HEK293 (cell line): ENCODE data around the gene AKAP17A.

ENCODE experiments used
- CTCF ChIA-PET: fragments of 350-600 bp; formaldehyde crosslinking; extraction: SDS; loops from one replicate; lab custom pipeline; 2021; ENCODE audit warnings: antibody characterized with exemption; lab: Yijun Ruan, JAX
- POLR2A ChIA-PET: fragments of 300-600 bp; formaldehyde crosslinking; extraction: SDS; loops from one replicate; lab custom pipeline; 2020; ENCODE audit warnings: antibody characterized with exemption, inconsistent platforms; lab: Yijun Ruan, JAX
- H3K27ac ChIP-seq: fragments of 200-500 bp; sonication (Bioruptor generic); 2 replicates; pipeline ENCODE4 v1.5.1; 2014; ENCODE audit warnings: low read depth, low read length, control low read depth, inconsistent platforms; ENCODE audit errors: extremely low read depth
- H3K36me3 ChIP-seq, 2 experiments: fragments of 200-500 bp in 1 of 2; sonication (Bioruptor generic) in 1 of 2; 1 replicate in 1 of 2; 2 replicates in 1 of 2; pipeline ENCODE4 v1.5.1; 2014 to 2017; ENCODE audit warnings: inconsistent platforms in 2 of 2, low read length in 2 of 2; ENCODE audit not compliant: control insufficient read depth in 2 of 2, insufficient read depth in 1 of 2
- H3K4me1 ChIP-seq: fragments of 200-500 bp; sonication (Bioruptor generic); 2 replicates; pipeline ENCODE4 v1.5.1; 2014; ENCODE audit warnings: mild to moderate bottlenecking, low read length, inconsistent platforms; ENCODE audit not compliant: control insufficient read depth, insufficient read depth
- H3K4me3 ChIP-seq: 2 replicates; pipeline ENCODE4 v1.5.1; 2011; ENCODE audit warnings: low read depth, mild to moderate bottlenecking, control low read depth, low read length, moderate library complexity
- H3K9me3 ChIP-seq: fragments of 200-500 bp; sonication (Bioruptor generic); 2 replicates; pipeline ENCODE4 v1.5.1; 2014; ENCODE audit warnings: low read depth, low read length, inconsistent platforms; ENCODE audit not compliant: control insufficient read depth, insufficient read depth
- HOXD13 ChIP-seq: sonication (generic); formaldehyde crosslinking; IDR thresholded peaks from 2 replicates; pipeline ENCODE4 v1.8.0; 2022; ENCODE audit warnings: missing genetic modification reagents, borderline replicate concordance
- KLF1 ChIP-seq: fragments of 450-650 bp; formaldehyde crosslinking; IDR thresholded peaks from 2 replicates; pipeline ENCODE4 v1.5.1; 2016; ENCODE audit warnings: missing biosample characterization, missing genetic modification characterization
- KLF8 ChIP-seq: fragments of 450-650 bp; formaldehyde crosslinking; IDR thresholded peaks from 2 replicates; pipeline ENCODE4 v1.5.1; 2016; ENCODE audit warnings: missing biosample characterization, missing genetic modification characterization
- SCRT2 ChIP-seq: fragments of 450-650 bp; formaldehyde crosslinking; IDR thresholded peaks from 2 replicates; pipeline ENCODE4 v1.5.1; 2016; ENCODE audit warnings: missing biosample characterization, missing genetic modification characterization
- SP2 ChIP-seq: fragments of 450-650 bp; formaldehyde crosslinking; IDR thresholded peaks from 2 replicates; pipeline ENCODE4 v1.5.1; 2016; ENCODE audit warnings: missing biosample characterization, missing genetic modification characterization
- SP3 ChIP-seq: fragments of 450-650 bp; formaldehyde crosslinking; IDR thresholded peaks from 2 replicates; pipeline ENCODE4 v1.5.1; 2016; ENCODE audit warnings: missing biosample characterization, missing genetic modification characterization
- ZBTB48 ChIP-seq: fragments of 450-650 bp; formaldehyde crosslinking; IDR thresholded peaks from 2 replicates; pipeline ENCODE4 v1.5.1; 2016; ENCODE audit warnings: missing biosample characterization, missing genetic modification characterization
- ZNF121 ChIP-seq: fragments of 450-650 bp; formaldehyde crosslinking; IDR thresholded peaks from 2 replicates; pipeline ENCODE4 v1.5.1; 2016; ENCODE audit warnings: missing biosample characterization, missing genetic modification characterization
- ZNF138 ChIP-seq: fragments of 450-650 bp; formaldehyde crosslinking; IDR thresholded peaks from 2 replicates; pipeline ENCODE4 v1.5.1; 2016; ENCODE audit warnings: missing biosample characterization, missing genetic modification characterization, borderline replicate concordance
- ZNF140 ChIP-seq: fragments of 450-650 bp; formaldehyde crosslinking; IDR thresholded peaks from 2 replicates; pipeline ENCODE4 v1.5.1; 2016; ENCODE audit warnings: missing biosample characterization, missing genetic modification characterization
- ZNF221 ChIP-seq: fragments of 450-650 bp; formaldehyde crosslinking; IDR thresholded peaks from 2 replicates; pipeline ENCODE4 v1.5.1; 2017; ENCODE audit warnings: missing biosample characterization, missing genetic modification characterization, borderline replicate concordance
- ZNF274 ChIP-seq, 2 experiments: fragments of 200-500 bp in 1 of 2; fragments of 450-650 bp in 1 of 2; sonication (Bioruptor generic) in 1 of 2; formaldehyde crosslinking in 1 of 2; IDR thresholded peaks; 2 replicates each; pipeline versions ENCODE4 v1.5.1 to v1.6.1; 2014 to 2016; ENCODE audit warnings: borderline replicate concordance in 1 of 2, inconsistent platforms in 1 of 2, low read length in 1 of 2, missing biosample characterization in 1 of 2, missing genetic modification characterization in 1 of 2
- ZNF335 ChIP-seq: fragments of 450-650 bp; formaldehyde crosslinking; conservative IDR thresholded peaks from 2 replicates; pipeline ENCODE4 v1.5.1; 2016; ENCODE audit warnings: missing biosample characterization, missing genetic modification characterization
- ZNF521 ChIP-seq: fragments of 450-650 bp; formaldehyde crosslinking; IDR thresholded peaks from 2 replicates; pipeline ENCODE4 v1.5.1; 2017; ENCODE audit warnings: missing biosample characterization, mild to moderate bottlenecking, missing genetic modification characterization
- ZNF624 ChIP-seq: fragments of 450-650 bp; formaldehyde crosslinking; IDR thresholded peaks from 2 replicates; pipeline ENCODE4 v1.5.1; 2017; ENCODE audit warnings: missing biosample characterization, missing genetic modification characterization
- TF ChIP-seq, protein P1 (sequence below): fragments of 450-650 bp; formaldehyde crosslinking; IDR thresholded peaks from 2 replicates; pipeline ENCODE4 v1.5.1; 2016; ENCODE audit warnings: missing biosample characterization, missing genetic modification characterization
- TF ChIP-seq, protein P2 (sequence below): fragments of 450-650 bp; formaldehyde crosslinking; IDR thresholded peaks from 2 replicates; pipeline ENCODE4 v1.5.1; 2016; ENCODE audit warnings: missing biosample characterization, missing genetic modification characterization, borderline replicate concordance
- TF ChIP-seq, protein P3 (sequence below): fragments of 450-650 bp; formaldehyde crosslinking; IDR thresholded peaks from 2 replicates; pipeline ENCODE4; 2016; ENCODE audit warnings: missing biosample characterization, missing genetic modification characterization
- TF ChIP-seq, protein P4 (sequence below): fragments of 450-650 bp; formaldehyde crosslinking; IDR thresholded peaks from 2 replicates; pipeline ENCODE4 v1.5.1; 2016; ENCODE audit warnings: missing biosample characterization, missing genetic modification characterization
- TF ChIP-seq, protein P5 (sequence below): fragments of 450-650 bp; formaldehyde crosslinking; IDR thresholded peaks from 2 replicates; pipeline ENCODE4 v1.5.1; 2016; ENCODE audit warnings: missing biosample characterization, missing genetic modification characterization

The AKAP17A gene

DNA sequence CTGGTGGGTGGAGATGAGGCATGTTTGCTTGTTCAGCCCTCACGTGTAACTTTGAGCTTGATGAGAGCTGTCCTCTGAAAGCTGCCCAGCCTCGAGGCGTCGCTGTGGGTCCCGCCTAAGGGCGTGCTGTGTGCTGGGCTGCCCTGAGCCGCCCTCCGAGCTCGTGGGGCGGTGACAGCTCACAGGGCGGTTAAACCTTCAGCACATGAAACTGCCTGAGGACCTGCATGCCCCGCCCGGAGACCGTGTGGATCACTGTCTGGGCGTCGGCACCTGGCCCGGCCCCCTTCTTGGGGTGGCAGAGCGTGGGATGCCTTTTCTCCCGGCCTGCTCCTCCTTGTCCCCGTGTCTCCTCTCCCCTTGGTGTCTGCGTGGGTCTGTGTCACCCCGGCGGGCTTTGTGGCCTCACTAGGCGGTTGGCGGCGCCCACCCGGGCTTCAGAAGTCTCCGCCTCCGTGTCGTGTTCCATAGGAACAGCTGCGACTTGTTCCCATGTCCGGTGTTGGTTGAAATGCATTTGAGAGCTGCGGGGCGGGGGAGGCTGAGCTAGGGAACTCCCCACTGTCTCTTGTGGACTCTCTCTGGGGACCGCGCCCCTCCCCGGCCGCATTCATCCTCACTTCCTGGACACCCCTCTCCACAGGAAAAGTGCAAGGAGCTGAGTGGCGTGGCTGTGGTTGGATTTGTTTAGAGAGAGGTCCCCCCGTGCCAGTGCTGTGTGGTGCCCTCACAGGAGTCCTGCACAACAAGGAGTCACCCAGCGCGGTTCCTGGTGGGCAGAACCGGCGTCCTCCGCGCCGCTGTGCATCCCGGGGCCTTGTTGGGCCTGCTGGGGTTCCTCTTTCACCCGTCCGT is 6.8 kb downstream of the AKAP17A start:
- H3K27ac ChIP-seq = no peak overlapping the region
- ChIA-PET POLR2A (no interaction called here), CTCF (no interaction called here)
- no peak overlapping the region for H3K4me3 ChIP-seq
- H3K36me3 ChIP-seq = peaks cover 33 to 96% of the 10 kb centered on the region in 2 experiments
- no peak for TF ChIP-seq ZNF138
- peak; percentile 100 for TF ChIP-seq KLF1 (tag by site-specific recombination)
- TF ChIP-seq, protein P1, sequence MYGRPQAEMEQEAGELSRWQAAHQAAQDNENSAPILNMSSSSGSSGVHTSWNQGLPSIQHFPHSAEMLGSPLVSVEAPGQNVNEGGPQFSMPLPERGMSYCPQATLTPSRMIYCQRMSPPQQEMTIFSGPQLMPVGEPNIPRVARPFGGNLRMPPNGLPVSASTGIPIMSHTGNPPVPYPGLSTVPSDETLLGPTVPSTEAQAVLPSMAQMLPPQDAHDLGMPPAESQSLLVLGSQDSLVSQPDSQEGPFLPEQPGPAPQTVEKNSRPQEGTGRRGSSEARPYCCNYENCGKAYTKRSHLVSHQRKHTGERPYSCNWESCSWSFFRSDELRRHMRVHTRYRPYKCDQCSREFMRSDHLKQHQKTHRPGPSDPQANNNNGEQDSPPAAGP = peak; percentile 60
- no peak for TF ChIP-seq ZNF521
- no peaks in the 10 kb centered on the region for H3K9me3 ChIP-seq
- no peaks in the 10 kb centered on the region for H3K4me1 ChIP-seq

DNA sequence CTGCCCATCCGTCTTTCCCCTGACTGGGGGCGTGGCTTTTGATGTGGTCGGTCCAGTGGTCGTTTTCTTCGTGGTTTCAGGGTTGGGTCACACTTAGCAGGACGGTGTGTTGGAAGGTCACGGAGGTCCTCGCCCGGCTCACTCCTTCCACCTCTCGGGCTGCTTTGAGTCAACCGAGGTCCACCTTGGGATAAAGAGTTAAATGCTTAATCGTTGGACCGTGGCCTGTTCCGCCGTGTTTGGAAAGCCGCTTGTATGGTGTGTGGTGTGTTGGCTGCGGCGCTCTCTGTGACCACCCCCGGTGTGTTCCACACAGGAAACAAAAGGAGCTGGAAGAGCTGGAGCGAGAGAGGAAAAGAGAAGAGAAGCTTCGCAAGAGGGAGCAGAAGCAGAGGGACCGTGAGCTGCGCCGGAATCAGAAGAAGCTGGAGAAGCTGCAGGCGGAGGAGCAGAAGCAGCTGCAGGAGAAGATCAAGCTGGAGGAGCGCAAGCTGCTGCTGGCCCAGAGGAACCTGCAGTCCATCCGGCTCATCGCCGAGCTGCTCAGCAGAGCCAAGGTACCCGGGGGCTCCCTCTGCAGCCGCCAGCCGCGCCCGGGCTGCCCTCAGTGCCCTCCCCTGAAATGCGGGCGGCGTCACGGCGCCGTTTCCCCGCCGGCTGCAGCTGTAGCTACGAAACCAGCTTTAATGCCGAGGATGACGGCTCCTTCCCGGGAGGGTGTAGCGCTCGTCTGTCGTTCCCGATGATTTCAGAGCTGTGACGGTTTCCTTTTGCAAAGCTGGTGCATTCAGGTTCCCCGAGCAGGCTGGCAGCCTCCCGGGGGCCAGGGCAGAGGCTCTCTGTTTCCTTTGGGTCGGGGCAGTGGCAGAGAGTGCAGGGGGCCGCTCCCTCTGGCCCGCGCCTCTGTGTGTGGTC is 7.7 kb downstream of the AKAP17A start:
- Histone ChIP-seq H3K4me1 (no peaks in the 10 kb centered on the region), H3K9me3 (no peaks in the 10 kb centered on the region), H3K36me3 (peaks cover 31 to 92% of the 10 kb centered on the region in 2 experiments), H3K27ac (no peak overlapping the region), H3K4me3 (no peak overlapping the region)
- TF ChIP-seq ZNF140 (tag by site-specific recombination) (no peak), SCRT2 (no peak)
- ChIA-PET POLR2A (no interaction called here), CTCF (no interaction called here)

DNA sequence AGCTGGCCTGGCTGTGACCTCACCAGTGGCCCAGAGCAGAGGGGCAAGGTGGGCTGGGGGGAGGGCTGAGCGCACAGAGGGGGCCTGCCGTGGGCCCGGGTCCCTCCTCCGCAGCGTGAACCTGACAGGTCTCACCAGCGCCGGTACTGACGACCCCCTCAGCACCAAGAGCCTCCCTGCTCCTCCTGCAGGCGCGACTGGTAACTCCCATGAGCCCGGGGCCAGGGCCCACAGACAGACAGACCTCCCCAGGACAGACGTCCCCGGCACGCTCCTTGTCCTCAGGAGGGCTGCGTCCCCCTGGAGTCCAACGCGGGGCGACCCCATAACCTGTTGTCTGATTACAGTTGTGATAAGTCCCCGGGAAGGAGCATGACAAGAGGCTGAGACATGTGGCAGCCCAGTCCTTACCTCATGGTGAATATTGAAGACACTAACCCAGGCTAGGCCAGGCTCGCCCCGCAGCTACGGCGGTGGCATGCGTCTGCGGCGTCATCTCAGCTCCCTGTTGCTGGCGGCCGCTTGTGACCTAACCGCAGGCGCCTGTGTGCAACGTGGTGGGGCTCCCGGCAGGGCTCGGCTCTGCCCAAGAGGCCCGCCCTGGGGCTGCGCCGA is 8.5 kb downstream of the AKAP17A start:
- peaks cover 24 to 86% of the 10 kb centered on the region in 2 experiments for H3K36me3 ChIP-seq
- CTCF ChIA-PET = no interaction called here

DNA sequence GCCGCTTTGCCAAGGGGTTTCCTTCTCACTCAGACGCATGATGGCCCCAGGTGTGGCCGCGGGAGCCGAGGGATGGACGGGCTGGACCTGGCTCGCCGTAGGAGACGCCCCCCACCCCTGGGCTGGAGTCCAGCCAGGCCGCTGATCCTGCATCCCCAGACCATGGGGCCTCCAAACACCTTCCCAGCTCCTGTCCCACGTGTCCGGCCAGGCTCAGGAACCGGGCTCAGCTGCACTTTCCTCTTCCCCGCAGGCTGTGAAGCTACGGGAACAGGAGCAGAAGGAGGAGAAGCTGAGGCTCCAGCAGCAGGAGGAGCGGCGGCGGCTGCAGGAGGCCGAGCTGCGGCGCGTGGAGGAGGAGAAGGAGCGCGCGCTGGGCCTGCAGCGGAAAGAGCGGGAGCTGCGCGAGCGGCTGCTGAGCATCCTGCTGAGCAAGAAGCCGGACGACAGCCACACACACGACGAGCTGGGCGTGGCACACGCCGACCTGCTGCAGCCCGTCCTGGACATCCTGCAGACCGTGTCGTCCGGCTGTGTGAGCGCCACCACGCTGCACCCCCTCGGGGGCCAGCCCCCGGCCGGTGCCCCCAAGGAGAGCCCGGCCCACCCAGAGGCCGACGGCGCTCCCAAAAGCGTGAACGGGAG is 9.1 kb downstream of the AKAP17A start:
- H3K36me3 ChIP-seq = peaks cover 18 to 80% of the 10 kb centered on the region in 2 experiments
- no peaks in the 10 kb centered on the region for H3K4me1 ChIP-seq
- CTCF ChIA-PET = no interaction called here
- no peak overlapping the region for H3K27ac ChIP-seq
- POLR2A ChIA-PET = no interaction called here
- H3K9me3 ChIP-seq = no peaks in the 10 kb centered on the region
- H3K4me3 ChIP-seq = no peak overlapping the region
- TF ChIP-seq SP2 (tag by site-specific recombination) = no peak
- no peak for TF ChIP-seq ZNF121 (tag by site-specific recombination)
- no peak for TF ChIP-seq ZBTB48 (tag by site-specific recombination)
- TF ChIP-seq, protein P2, sequence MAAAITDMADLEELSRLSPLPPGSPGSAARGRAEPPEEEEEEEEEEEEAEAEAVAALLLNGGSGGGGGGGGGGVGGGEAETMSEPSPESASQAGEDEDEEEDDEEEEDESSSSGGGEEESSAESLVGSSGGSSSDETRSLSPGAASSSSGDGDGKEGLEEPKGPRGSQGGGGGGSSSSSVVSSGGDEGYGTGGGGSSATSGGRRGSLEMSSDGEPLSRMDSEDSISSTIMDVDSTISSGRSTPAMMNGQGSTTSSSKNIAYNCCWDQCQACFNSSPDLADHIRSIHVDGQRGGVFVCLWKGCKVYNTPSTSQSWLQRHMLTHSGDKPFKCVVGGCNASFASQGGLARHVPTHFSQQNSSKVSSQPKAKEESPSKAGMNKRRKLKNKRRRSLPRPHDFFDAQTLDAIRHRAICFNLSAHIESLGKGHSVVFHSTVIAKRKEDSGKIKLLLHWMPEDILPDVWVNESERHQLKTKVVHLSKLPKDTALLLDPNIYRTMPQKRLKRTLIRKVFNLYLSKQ (tag by site-specific recombination) = no peak
- TF ChIP-seq, protein P3, sequence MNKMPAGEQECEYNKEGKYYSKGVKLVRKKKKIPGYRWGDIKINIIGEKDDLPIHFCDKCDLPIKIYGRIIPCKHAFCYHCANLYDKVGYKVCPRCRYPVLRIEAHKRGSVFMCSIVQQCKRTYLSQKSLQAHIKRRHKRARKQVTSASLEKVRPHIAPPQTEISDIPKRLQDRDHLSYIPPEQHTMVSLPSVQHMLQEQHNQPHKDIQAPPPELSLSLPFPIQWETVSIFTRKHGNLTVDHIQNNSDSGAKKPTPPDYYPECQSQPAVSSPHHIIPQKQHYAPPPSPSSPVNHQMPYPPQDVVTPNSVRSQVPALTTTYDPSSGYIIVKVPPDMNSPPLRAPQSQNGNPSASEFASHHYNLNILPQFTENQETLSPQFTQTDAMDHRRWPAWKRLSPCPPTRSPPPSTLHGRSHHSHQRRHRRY = no peak
- TF ChIP-seq KLF8 (tag by site-specific recombination) = no peak
- TF ChIP-seq SP3 (tag by site-specific recombination) = no peak
- TF ChIP-seq, protein P4, sequence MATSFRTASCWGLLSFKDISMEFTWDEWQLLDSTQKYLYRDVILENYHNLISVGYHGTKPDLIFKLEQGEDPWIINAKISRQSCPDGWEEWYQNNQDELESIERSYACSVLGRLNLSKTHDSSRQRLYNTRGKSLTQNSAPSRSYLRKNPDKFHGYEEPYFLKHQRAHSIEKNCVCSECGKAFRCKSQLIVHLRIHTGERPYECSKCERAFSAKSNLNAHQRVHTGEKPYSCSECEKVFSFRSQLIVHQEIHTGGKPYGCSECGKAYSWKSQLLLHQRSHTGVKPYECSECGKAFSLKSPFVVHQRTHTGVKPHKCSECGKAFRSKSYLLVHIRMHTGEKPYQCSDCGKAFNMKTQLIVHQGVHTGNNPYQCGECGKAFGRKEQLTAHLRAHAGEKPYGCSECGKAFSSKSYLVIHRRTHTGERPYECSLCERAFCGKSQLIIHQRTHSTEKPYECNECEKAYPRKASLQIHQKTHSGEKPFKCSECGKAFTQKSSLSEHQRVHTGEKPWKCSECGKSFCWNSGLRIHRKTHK (tag by site-specific recombination) = no peak
- TF ChIP-seq HOXD13 = no peak
- no peak for TF ChIP-seq ZNF335 (tag by site-specific recombination)

More for the DNA sequence above, 8.5 kb downstream of the AKAP17A start:
- Histone ChIP-seq H3K4me1 (no peaks in the 10 kb centered on the region), H3K9me3 (no peaks in the 10 kb centered on the region), H3K27ac (no peak overlapping the region), H3K4me3 (no peak overlapping the region)
- TF ChIP-seq, protein P5, sequence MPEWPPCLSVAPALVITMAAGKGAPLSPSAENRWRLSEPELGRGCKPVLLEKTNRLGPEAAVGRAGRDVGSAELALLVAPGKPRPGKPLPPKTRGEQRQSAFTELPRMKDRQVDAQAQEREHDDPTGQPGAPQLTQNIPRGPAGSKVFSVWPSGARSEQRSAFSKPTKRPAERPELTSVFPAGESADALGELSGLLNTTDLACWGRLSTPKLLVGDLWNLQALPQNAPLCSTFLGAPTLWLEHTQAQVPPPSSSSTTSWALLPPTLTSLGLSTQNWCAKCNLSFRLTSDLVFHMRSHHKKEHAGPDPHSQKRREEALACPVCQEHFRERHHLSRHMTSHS = no peak
- no peak for TF ChIP-seq ZNF624 (tag by site-specific recombination)
- no peak for TF ChIP-seq ZNF221
- no peak for TF ChIP-seq ZNF274 (IDR thresholded peaks at IDR 0.05; ENCODE audit: low read length)
- TF ChIP-seq ZNF274 (tag by site-specific recombination; IDR thresholded peaks at IDR 0.05; ENCODE audit: borderline replicate concordance) = no peak
- POLR2A ChIA-PET = no interaction called here
